GM23338 (cell line): ENCODE results near the gene ANKRD44.

ENCODE experiments used
- CREB1 ChIP-seq: fragments of 250-450 bp; sonication (Bioruptor Pico); IDR thresholded peaks from 2 replicates; pipeline ENCODE4 v1.5.0; 2020; ENCODE audit warnings: low read depth, mild to moderate bottlenecking, moderate library complexity
- CTCF ChIP-seq, 2 experiments: fragments of 200-600 bp in 1 of 2; sonication (generic) in 1 of 2; conservative IDR thresholded peaks; 2 replicates each; pipeline versions ENCODE4 v1.5.1 to v1.6.1; 2016 to 2017; ENCODE audit warnings: antibody characterized with exemption in 2 of 2, low read depth in 2 of 2, mild to moderate bottlenecking in 2 of 2, moderate library complexity in 1 of 2
- EZH2 ChIP-seq: fragments of 200-600 bp; sonication (generic); IDR thresholded peaks from one replicate; pipeline ENCODE4 v1.8.0; 2017; ENCODE audit warnings: antibody characterized with exemption, mild to moderate bottlenecking, low read depth; ENCODE audit not compliant: unreplicated experiment
- EZH2phosphoT487 ChIP-seq: fragments of 200-600 bp; sonication (generic); IDR thresholded peaks from one replicate; pipeline ENCODE4 v1.8.1; 2018; ENCODE audit warnings: antibody characterized with exemption; ENCODE audit not compliant: unreplicated experiment
- JUNB ChIP-seq: IDR thresholded peaks from one replicate; pipeline ENCODE4 v1.6.1; 2016; ENCODE audit warnings: antibody characterized with exemption; ENCODE audit not compliant: unreplicated experiment
- NANOG ChIP-seq: IDR thresholded peaks from 2 replicates; pipeline ENCODE4 v1.6.1; 2016; ENCODE audit warnings: antibody characterized with exemption, borderline replicate concordance
- POLR2AphosphoS5 ChIP-seq: IDR thresholded peaks from 2 replicates; pipeline ENCODE4 v1.6.1; 2016; ENCODE audit warnings: antibody characterized with exemption, low read depth

- TF ChIP-seq EZH2, result no peak
- peak; percentile 24 to 48; a peak in 3 of 4 replicates for TF ChIP-seq CTCF (conservative IDR thresholded peaks at IDR 0.05; ENCODE audit: low read depth in 2 of 2)
- no peak for TF ChIP-seq POLR2AphosphoS5
- TF ChIP-seq CREB1 (CRISPR knock-in tag), result no peak
- no peak for TF ChIP-seq EZH2phosphoT487
- TF ChIP-seq JUNB, result no peak
- TF ChIP-seq NANOG, result no peak
These were observed 272.6 kb downstream of the ANKRD44 start for GRCh38 chr2:197037863-197038398.
